ENCODE measurements around the gene ADM.

DNA sequence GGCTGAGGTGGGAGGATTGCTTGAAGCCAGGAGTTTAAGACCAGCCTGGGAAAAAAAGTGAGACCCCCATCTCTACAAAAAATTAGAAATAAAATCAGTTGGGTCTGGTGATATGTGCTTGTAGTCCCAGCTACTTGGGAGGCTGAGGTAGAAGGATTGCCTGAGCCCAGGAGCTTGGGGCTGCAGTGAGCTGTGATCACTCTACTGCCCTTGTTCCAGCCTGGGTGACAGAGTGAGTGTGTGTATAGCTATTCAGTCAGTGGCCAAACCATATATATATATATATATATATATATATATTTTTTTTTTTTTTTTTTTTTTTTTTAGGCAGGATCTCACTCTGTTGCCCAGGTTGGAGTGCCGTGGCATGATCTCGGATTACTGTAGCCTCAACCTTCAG, 24.5 kb downstream of the ADM start:
- TF ChIP-seq, protein P1, sequence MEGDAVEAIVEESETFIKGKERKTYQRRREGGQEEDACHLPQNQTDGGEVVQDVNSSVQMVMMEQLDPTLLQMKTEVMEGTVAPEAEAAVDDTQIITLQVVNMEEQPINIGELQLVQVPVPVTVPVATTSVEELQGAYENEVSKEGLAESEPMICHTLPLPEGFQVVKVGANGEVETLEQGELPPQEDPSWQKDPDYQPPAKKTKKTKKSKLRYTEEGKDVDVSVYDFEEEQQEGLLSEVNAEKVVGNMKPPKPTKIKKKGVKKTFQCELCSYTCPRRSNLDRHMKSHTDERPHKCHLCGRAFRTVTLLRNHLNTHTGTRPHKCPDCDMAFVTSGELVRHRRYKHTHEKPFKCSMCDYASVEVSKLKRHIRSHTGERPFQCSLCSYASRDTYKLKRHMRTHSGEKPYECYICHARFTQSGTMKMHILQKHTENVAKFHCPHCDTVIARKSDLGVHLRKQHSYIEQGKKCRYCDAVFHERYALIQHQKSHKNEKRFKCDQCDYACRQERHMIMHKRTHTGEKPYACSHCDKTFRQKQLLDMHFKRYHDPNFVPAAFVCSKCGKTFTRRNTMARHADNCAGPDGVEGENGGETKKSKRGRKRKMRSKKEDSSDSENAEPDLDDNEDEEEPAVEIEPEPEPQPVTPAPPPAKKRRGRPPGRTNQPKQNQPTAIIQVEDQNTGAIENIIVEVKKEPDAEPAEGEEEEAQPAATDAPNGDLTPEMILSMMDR (conservative IDR thresholded peaks at IDR 0.05) = no peak
- TF ChIP-seq EZH2 (IDR thresholded peaks at IDR 0.05; ENCODE audit: low read depth) = no peak

Measured in PC-9 (cell line).